ENCODE measurements around the gene HERC3.

Gene HERC3

GRCh38 chr4:88725986-88726385 is 133.7 kb downstream of the HERC3 start:
- no peak overlapping the region for H3K4me3 ChIP-seq (ENCODE audit: low read depth, low read length)
- in situ Hi-C loops (cut with HindIII; ENCODE audit: low sequenced_read_pairs) = no loop called here
- no peak for TF ChIP-seq CTCF (IDR thresholded peaks at IDR 0.05; ENCODE audit: low read depth, low read length, missing control alignments)
- no peak for DNase-seq (ENCODE audit: low read depth)

- in situ Hi-C loops (cut with HindIII; ENCODE audit: low sequenced_read_pairs) = no loop called here
- H3K4me3 ChIP-seq (ENCODE audit: low read depth, low read length) = no peak overlapping the region
- no peak for DNase-seq (ENCODE audit: low read depth)
- no peak for TF ChIP-seq CTCF (IDR thresholded peaks at IDR 0.05; ENCODE audit: low read depth, low read length, missing control alignments)
Observed at GRCh38 chr4:88728146-88728545, 135.9 kb downstream of the HERC3 start.

- in situ Hi-C loops (cut with HindIII; ENCODE audit: low sequenced_read_pairs) = no loop called here
- no peak for DNase-seq (ENCODE audit: low read depth)
- no peak overlapping the region for H3K4me3 ChIP-seq (ENCODE audit: low read depth, low read length)
- TF ChIP-seq CTCF (IDR thresholded peaks at IDR 0.05; ENCODE audit: low read depth, low read length, missing control alignments) = no peak
Observed at GRCh38 chr4:88729146-88729760, 137.0 kb downstream of the HERC3 start.

- H3K4me3 ChIP-seq (ENCODE audit: low read depth, low read length) = no peak overlapping the region
- no peak for TF ChIP-seq CTCF (IDR thresholded peaks at IDR 0.05; ENCODE audit: low read depth, low read length, missing control alignments)
- in situ Hi-C loops (cut with HindIII; ENCODE audit: low sequenced_read_pairs) = no loop called here
- DNase-seq (ENCODE audit: low read depth) = no peak
Observed at GRCh38 chr4:88730811-88731210, 138.5 kb downstream of the HERC3 start.

- DNase-seq (ENCODE audit: low read depth) = no peak
- no peak overlapping the region for H3K4me3 ChIP-seq (ENCODE audit: low read depth, low read length)
- in situ Hi-C loops (cut with HindIII; ENCODE audit: low sequenced_read_pairs) = no loop called here
- TF ChIP-seq CTCF (IDR thresholded peaks at IDR 0.05; ENCODE audit: low read depth, low read length, missing control alignments) = no peak
Observed at GRCh38 chr4:88731381-88731780, 139.1 kb downstream of the HERC3 start.

GRCh38 chr4:88732714-88733368 is 140.6 kb downstream of the HERC3 start:
- no peak for DNase-seq (ENCODE audit: low read depth)
- TF ChIP-seq CTCF (IDR thresholded peaks at IDR 0.05; ENCODE audit: low read depth, low read length, missing control alignments) = no peak
- in situ Hi-C loops (cut with HindIII; ENCODE audit: low sequenced_read_pairs) = no loop called here
- no peak overlapping the region for H3K4me3 ChIP-seq (ENCODE audit: low read depth, low read length)

All from astrocyte of the cerebellum (primary cell).